ENCODE results near the gene ALOX12B. TPM values are rescaled to one million over a fixed set of nuclear protein-coding genes. Genes with fewer than 3 reads are reported as not detected.

The ALOX12B gene
- total and polyA plus RNA-seq, 8 donors, result 0.16 to 0.31 TPM; not detected in 6

- Histone ChIP-seq H3K9me3 (no peaks in the 10 kb centered on the region), H3K4me3 (peak overlapping the region; percentile 7 to 54 (median 34)), H3K27me3 (peaks cover 0 to 9% (median 0%) of the 10 kb centered on the region in 4 donors), H3K4me1 (peaks cover 12 to 39% (median 28%) of the 10 kb centered on the region in 3 donors), H3K27ac (peak overlapping the region; percentile 53 to 73 (median 64)), H3K36me3 (no peaks in the 10 kb centered on the region)
- WGBS, 2 donors, result 0% methylated on average over 36 to 38 of the region's 38 CpGs
- ATAC-seq (peak; percentile 75 to 79 (median 78)), DNase-seq (peak; percentile 83 to 96 (median 91)), FAIRE-seq (peak; percentile 13)
- intact Hi-C loops (cut with DNase I), result loop anchor here in 2 of 3 donors (2.0 to 10.0 kb wide), 2 partner anchors 54 to 68 kb away; no protein-coding TSS in a partner anchor
- TF ChIP-seq, protein P1, sequence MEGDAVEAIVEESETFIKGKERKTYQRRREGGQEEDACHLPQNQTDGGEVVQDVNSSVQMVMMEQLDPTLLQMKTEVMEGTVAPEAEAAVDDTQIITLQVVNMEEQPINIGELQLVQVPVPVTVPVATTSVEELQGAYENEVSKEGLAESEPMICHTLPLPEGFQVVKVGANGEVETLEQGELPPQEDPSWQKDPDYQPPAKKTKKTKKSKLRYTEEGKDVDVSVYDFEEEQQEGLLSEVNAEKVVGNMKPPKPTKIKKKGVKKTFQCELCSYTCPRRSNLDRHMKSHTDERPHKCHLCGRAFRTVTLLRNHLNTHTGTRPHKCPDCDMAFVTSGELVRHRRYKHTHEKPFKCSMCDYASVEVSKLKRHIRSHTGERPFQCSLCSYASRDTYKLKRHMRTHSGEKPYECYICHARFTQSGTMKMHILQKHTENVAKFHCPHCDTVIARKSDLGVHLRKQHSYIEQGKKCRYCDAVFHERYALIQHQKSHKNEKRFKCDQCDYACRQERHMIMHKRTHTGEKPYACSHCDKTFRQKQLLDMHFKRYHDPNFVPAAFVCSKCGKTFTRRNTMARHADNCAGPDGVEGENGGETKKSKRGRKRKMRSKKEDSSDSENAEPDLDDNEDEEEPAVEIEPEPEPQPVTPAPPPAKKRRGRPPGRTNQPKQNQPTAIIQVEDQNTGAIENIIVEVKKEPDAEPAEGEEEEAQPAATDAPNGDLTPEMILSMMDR (IDR thresholded peaks at IDR 0.05), result peak; percentile 72 to 87 (median 73)
Observed at GRCh38 chr17:8118769-8119580, 31.5 kb upstream of the ALOX12B start.

DNA sequence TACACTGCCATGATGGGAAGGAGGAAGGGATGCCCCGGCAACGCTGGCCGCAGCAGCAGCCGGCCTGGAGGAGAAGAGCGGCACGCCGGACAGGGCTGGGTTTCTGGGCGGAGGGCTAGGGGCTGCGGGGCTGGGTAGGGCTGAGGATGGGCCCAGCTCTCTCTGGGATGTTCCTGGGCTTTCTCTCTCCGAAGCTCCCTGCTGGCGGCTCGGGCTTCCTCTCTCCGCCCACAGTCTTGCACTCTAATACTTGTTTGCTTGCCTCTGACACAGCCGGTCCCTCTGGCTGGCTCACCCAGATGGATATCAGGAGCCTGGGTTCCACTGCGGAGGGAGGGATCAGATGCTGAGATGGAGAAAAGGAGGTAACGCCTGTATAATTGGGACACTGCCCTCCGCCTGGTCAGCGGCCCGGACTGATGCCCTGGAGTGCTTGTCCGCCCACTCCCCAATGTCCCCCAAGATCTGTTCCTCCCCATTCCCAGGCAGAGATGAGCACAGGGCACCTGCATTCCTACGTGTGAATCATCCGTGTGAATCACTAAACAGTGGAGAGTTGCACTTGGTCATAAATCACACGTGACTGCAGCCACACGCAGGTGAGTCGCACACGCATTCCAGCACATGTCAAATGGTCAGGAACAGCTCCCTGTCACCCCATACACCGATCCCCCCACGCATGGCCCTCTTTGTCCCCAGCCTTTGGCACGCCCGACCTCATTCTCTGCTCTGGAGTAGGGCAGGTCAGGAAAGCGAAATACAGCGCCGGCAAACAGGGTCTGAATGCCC lies 30.7 kb upstream of the ALOX12B start, which contains the start of gene ALOXE3:
Gene ALOXE3 (minus strand): TSS at position 535 of the 789 bp plus-strand sequence. CDS start 524 bp downstream, at position 11.
- FAIRE-seq (no peak), ATAC-seq (peak; percentile 2 to 9 (median 6)), DNase-seq (peak in 3 of 6 donors; percentile 54 to 76 (median 65))
- intact Hi-C loops (cut with DNase I), result loop anchor here in 2 of 3 donors (2.0 to 10.0 kb wide), 2 partner anchors 53 to 69 kb away; no protein-coding TSS in a partner anchor
- TF ChIP-seq, protein P1 (IDR thresholded peaks at IDR 0.05), result no peak
- H3K9me3 ChIP-seq, result no peaks in the 10 kb centered on the region
- 3 to 5% methylated on average over 33 of the region's 33 CpGs for WGBS, 2 donors
- H3K4me1 ChIP-seq, result peaks cover 12 to 31% (median 28%) of the 10 kb centered on the region in 3 donors
- H3K4me3 ChIP-seq, result peak within 1 kb of the TSS; percentile 7 to 54 (median 34)
- peak within 1 kb of the TSS; percentile 53 to 73 (median 64) for H3K27ac ChIP-seq
- peaks cover 0 to 9% (median 0%) of the 10 kb centered on the region in 4 donors for H3K27me3 ChIP-seq
- H3K36me3 ChIP-seq, result no peaks in the 10 kb centered on the region

DNA sequence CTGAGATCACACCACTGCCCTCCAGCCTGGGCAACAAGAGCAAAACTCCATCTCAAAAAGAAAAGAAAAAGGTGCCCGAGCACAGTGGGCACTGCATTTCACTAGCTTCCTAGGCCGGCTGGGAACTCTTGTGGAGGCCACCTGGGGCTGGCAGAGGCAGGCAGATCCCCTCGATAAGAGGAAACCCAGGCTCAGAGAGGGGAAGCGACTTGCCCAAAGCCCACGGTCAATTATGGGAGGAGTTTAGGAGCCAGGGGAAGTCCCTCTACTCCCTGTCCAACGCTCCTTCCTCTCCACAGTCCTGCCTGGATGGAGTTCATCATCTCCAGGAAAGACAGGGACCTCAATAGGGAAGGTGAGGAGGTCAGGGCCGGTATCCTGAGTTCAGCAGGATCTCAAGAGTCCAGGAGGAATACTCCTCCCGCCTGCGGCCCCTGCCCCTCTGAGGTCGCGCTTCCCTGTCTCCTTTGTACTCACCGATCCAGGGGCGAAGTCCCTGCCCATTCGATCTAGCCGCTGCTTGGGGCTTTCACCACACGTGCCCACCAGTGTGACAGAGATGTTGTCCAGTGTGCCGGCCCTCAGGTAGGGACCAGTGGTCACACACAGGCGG lies 30.0 kb upstream of the ALOX12B start:
- Histone ChIP-seq H3K27ac (no peak overlapping the region), H3K36me3 (no peaks in the 10 kb centered on the region), H3K4me3 (peak overlapping the region in 1 of 4 donors; percentile 54), H3K27me3 (peaks cover 0 to 4% (median 0%) of the 10 kb centered on the region in 4 donors), H3K9me3 (no peaks in the 10 kb centered on the region), H3K4me1 (peaks cover 12 to 24% (median 22%) of the 10 kb centered on the region in 3 donors)
- intact Hi-C loops (cut with DNase I), result loop anchor here in 1 of 3 donors (10.0 kb wide), 1 partner anchor 53 kb away; no protein-coding TSS in a partner anchor
- WGBS, 2 donors, result 15 to 22% methylated on average over 18 of the region's 18 CpGs
- peak in 2 of 6 donors; percentile 29 to 40 for DNase-seq
- TF ChIP-seq, protein P1 (IDR thresholded peaks at IDR 0.05), result no peak
- FAIRE-seq, result no peak
- no peak for ATAC-seq

GRCh38 chr17:8116776-8117175 lies 29.3 kb upstream of the ALOX12B start:
- Histone ChIP-seq H3K27me3 (peaks cover 0 to 3% (median 0%) of the 10 kb centered on the region in 4 donors), H3K4me3 (no peak overlapping the region), H3K4me1 (peaks cover 12 to 23% (median 15%) of the 10 kb centered on the region in 3 donors), H3K27ac (no peak overlapping the region), H3K36me3 (no peaks in the 10 kb centered on the region), H3K9me3 (no peaks in the 10 kb centered on the region)
- DNase-seq, result peak in 1 of 6 donors; percentile 27
- no peak for FAIRE-seq
- intact Hi-C loops (cut with DNase I), result loop anchor here in 1 of 3 donors (10.0 kb wide), 1 partner anchor 52 kb away; no protein-coding TSS in a partner anchor
- TF ChIP-seq, protein P1 (IDR thresholded peaks at IDR 0.05), result no peak
- 33 to 42% methylated on average over 18 of the region's 18 CpGs for WGBS, 2 donors
- no peak for ATAC-seq

All from pancreas (tissue), 10 donors.